Hematopoietic multipotent progenitor cell treated with erythropoietin and hydrocortisone succinate and interleukin-3 and kit ligand, for 17 days (in vitro differentiated cells): ENCODE data around the gene TFF1.

Source experiments
- DNase-seq: peaks from one replicate; pipeline ENCODE4 v3.0.0-alpha.2; 2015; ENCODE audit warnings: low spot score

TFF1 gene

GRCh38 chr21:42398436-42399028, 32.2 kb upstream of the TFF1 start:
- no peak for DNase-seq

GRCh38 chr21:42397746-42398394, 31.5 kb upstream of the TFF1 start:
- no peak for DNase-seq

GRCh38 chr21:42396799-42397745, 30.7 kb upstream of the TFF1 start:
- no peak for DNase-seq

- no peak for DNase-seq
Observed at GRCh38 chr21:42395905-42396651, 29.7 kb upstream of the TFF1 start, which contains the start of gene TMPRSS3. TMPRSS3 (minus strand) TSS chr21:42396052; CDS start chr21:42395417, 635 bp downstream.

GRCh38 chr21:42395302-42395701, 29.0 kb upstream of the TFF1 start:
- no peak for DNase-seq

GRCh38 chr21:42393443-42393950, 27.2 kb upstream of the TFF1 start:
- DNase-seq = no peak

GRCh38 chr21:42392731-42393442, 26.6 kb upstream of the TFF1 start:
- no peak for DNase-seq

GRCh38 chr21:42391297-42391696, 25.0 kb upstream of the TFF1 start:
- DNase-seq = no peak

GRCh38 chr21:42390696-42391095, 24.4 kb upstream of the TFF1 start:
- no peak for DNase-seq

GRCh38 chr21:42390193-42390592, 23.9 kb upstream of the TFF1 start:
- no peak for DNase-seq

GRCh38 chr21:42389449-42389835, 23.1 kb upstream of the TFF1 start:
- no peak for DNase-seq

- DNase-seq = no peak
Observed at GRCh38 chr21:42388740-42389448, 22.6 kb upstream of the TFF1 start.

GRCh38 chr21:42387843-42388340, 21.6 kb upstream of the TFF1 start:
- DNase-seq = no peak

GRCh38 chr21:42387164-42387563, 20.8 kb upstream of the TFF1 start:
- DNase-seq = no peak

- DNase-seq = no peak
Observed at GRCh38 chr21:42386034-42386591, 19.8 kb upstream of the TFF1 start.

- DNase-seq = no peak
Observed at GRCh38 chr21:42385619-42386018, 19.3 kb upstream of the TFF1 start.

GRCh38 chr21:42384989-42385388, 18.7 kb upstream of the TFF1 start:
- no peak for DNase-seq

GRCh38 chr21:42384156-42384945, 18.0 kb upstream of the TFF1 start:
- no peak for DNase-seq

GRCh38 chr21:42383331-42383730, 17.0 kb upstream of the TFF1 start:
- DNase-seq = no peak
